ENCODE data around the gene ZNF536. TPM values are rescaled to one million over a fixed set of nuclear protein-coding genes. Genes with fewer than 3 reads are reported as not detected.

Gene ZNF536
- total and polyA plus RNA-seq, 2 donors (not counting 3 experiments of a cell fraction or from before 2014, with no cell fraction given), result not detected

DNA sequence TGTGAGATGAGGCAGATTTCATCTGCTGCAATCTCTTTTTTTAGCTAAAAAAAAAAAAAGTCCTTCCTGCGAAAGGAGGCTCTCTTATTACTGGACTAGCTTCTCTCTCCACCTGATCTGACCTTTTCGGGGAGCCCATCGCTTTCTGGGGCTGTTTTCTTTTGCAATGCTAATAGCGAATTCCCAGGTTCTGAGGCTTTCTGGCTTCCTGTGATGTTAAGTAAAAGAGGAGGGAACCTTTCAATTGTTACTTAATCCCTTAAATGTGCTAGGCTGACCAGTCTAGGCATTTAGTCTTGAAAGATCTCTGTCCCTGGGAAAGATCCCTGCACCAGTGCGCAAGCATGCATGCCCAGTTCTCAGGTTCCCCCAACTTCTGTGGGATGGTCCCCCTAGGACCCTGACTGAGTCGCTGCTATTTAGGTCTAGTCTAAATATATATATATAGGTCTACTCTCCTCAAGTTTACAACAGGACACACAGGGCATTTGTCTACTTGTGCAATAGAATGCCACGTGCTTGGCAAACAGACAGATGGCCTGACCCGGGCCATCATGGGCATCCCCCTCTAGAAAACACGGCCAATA is 224.7 kb downstream of the ZNF536 start:
- Histone ChIP-seq H3K4me1 (ENCODE audit: control insufficient read depth, extremely low read depth, insufficient read depth, low read length) (no peaks in the 10 kb centered on the region), H3K4me2 (ENCODE audit: insufficient read depth, low read length) (no peak overlapping the region), H3K9ac (replicated peaks; ENCODE audit: extremely low read depth, insufficient read depth, low read length) (no peak overlapping the region), H4K20me1 (replicated peaks; ENCODE audit: control insufficient read depth, extremely low read depth, insufficient read depth, low read length) (no peaks in the 10 kb centered on the region), H3K36me3 (ENCODE audit: control insufficient read depth in 2 of 2, extremely low read depth in 1 of 2, insufficient read depth in 2 of 2, low read length in 2 of 2) (no peaks in the 10 kb centered on the region), H3K9me1 (replicated peaks; ENCODE audit: control insufficient read depth, extremely low read depth, insufficient read depth, low read length) (no peaks in the 10 kb centered on the region), H3K27me3 (ENCODE audit: control insufficient read depth in 2 of 2, insufficient read depth in 2 of 2, low read length in 2 of 2) (no peaks in the 10 kb centered on the region), H3K27ac (ENCODE audit: insufficient read depth, low read depth, low read length) (no peak overlapping the region), H3K4me3 (replicated peaks in 1 of 3; ENCODE audit: insufficient read depth in 1 of 3, low read depth in 1 of 3, low read length in 3 of 3) (no peak overlapping the region), H3K79me2 (ENCODE audit: control insufficient read depth, insufficient read depth, low read length) (no peaks in the 10 kb centered on the region), H2AFZ (ENCODE audit: low read depth, low read length) (no peak overlapping the region), H3K9me3 (replicated peaks; ENCODE audit: control insufficient read depth, insufficient read depth, low read length) (peaks cover 2% of the 10 kb centered on the region)
- no peak for TF ChIP-seq MYC (IDR thresholded peaks at IDR 0.05; ENCODE audit: low read depth, low read length)
- TF ChIP-seq, protein P1, sequence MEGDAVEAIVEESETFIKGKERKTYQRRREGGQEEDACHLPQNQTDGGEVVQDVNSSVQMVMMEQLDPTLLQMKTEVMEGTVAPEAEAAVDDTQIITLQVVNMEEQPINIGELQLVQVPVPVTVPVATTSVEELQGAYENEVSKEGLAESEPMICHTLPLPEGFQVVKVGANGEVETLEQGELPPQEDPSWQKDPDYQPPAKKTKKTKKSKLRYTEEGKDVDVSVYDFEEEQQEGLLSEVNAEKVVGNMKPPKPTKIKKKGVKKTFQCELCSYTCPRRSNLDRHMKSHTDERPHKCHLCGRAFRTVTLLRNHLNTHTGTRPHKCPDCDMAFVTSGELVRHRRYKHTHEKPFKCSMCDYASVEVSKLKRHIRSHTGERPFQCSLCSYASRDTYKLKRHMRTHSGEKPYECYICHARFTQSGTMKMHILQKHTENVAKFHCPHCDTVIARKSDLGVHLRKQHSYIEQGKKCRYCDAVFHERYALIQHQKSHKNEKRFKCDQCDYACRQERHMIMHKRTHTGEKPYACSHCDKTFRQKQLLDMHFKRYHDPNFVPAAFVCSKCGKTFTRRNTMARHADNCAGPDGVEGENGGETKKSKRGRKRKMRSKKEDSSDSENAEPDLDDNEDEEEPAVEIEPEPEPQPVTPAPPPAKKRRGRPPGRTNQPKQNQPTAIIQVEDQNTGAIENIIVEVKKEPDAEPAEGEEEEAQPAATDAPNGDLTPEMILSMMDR (IDR thresholded peaks at IDR 0.05; ENCODE audit: extremely low read depth in 1 of 2, insufficient read depth in 1 of 2, low read depth in 1 of 2, low read length in 2 of 2), result no peak
- TF ChIP-seq EZH2 (IDR thresholded peaks at IDR 0.05; ENCODE audit: borderline replicate concordance, low read depth, low read length, severe bottlenecking), result no peak
- no peak for TF ChIP-seq GATA2 (IDR thresholded peaks at IDR 0.05; ENCODE audit: insufficient read depth, insufficient read length, low read depth, low read length)
- no peak for TF ChIP-seq POLR2AphosphoS5 (IDR thresholded peaks at IDR 0.05; ENCODE audit: insufficient read depth, low read depth, low read length)
- TF ChIP-seq JUN (IDR thresholded peaks at IDR 0.05; ENCODE audit: borderline replicate concordance, insufficient read depth, insufficient read length, low read depth), result no peak
- TF ChIP-seq, protein P2, sequence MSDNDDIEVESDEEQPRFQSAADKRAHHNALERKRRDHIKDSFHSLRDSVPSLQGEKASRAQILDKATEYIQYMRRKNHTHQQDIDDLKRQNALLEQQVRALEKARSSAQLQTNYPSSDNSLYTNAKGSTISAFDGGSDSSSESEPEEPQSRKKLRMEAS (IDR thresholded peaks at IDR 0.05; ENCODE audit: insufficient read depth, insufficient read length), result no peak
- no peak for TF ChIP-seq POLR2A (IDR thresholded peaks at IDR 0.05; ENCODE audit: low read depth, low read length)
- TF ChIP-seq FOS (IDR thresholded peaks at IDR 0.05; ENCODE audit: borderline replicate concordance, insufficient read depth, low read length), result no peak
- dilution Hi-C loops (cut with MboI; ENCODE audit: extremely low pct_ligation_motif_present, low sequenced_read_pairs), result no loop called here
- intact Hi-C loops (cut with micrococcal nuclease), result no loop called here
- POLR2A ChIA-PET, result no interaction called here
- FAIRE-seq, result no peak
- no TSS peak for BruUV-seq (replicated peaks)
- DNase-seq (ENCODE audit: low read depth, low spot score), result no peak
- CTCF ChIA-PET, result no interaction called here
